WTC11 (cell line): ENCODE data around the gene CARD19.

Experiments
- CBFB ChIP-seq: sonication (generic); formaldehyde crosslinking; IDR thresholded peaks from 2 replicates; pipeline ENCODE4 v1.8.1; 2022; ENCODE audit warnings: mild to moderate bottlenecking, low read depth, missing genetic modification reagents
- FOXJ3 ChIP-seq: sonication (generic); formaldehyde crosslinking; IDR thresholded peaks from 2 replicates; pipeline ENCODE4 v1.9.0; 2021; ENCODE audit warnings: missing genetic modification reagents, mild to moderate bottlenecking, borderline replicate concordance
- FOXK1 ChIP-seq: sonication (generic); formaldehyde crosslinking; IDR thresholded peaks from 2 replicates; pipeline ENCODE4 v1.8.0; 2022; ENCODE audit warnings: mild to moderate bottlenecking, moderate library complexity, missing genetic modification reagents
- NFE2L1 ChIP-seq: sonication (generic); formaldehyde crosslinking; IDR thresholded peaks from 2 replicates; pipeline ENCODE4 v1.8.1; 2023; ENCODE audit warnings: missing genetic modification reagents
- SMAD4 ChIP-seq: sonication (generic); formaldehyde crosslinking; IDR thresholded peaks from 2 replicates; pipeline ENCODE4 v1.8.0; 2022; ENCODE audit warnings: mild to moderate bottlenecking, missing genetic modification reagents
- TEAD4 ChIP-seq: sonication (generic); formaldehyde crosslinking; IDR thresholded peaks from 2 replicates; pipeline ENCODE4 v1.8.0; 2022; ENCODE audit warnings: mild to moderate bottlenecking, missing genetic modification reagents
- ZNF423 ChIP-seq: fragments of 250-450 bp; sonication (Bioruptor Pico); IDR thresholded peaks from 2 replicates; pipeline ENCODE4 v2.1.2; 2022; ENCODE audit warnings: mild to moderate bottlenecking, moderate library complexity
- TF ChIP-seq, protein P1 (sequence below): fragments of 200-600 bp; IDR thresholded peaks from 2 replicates; pipeline ENCODE4 v1.8.0; 2022; ENCODE audit warnings: antibody characterized with exemption
- TF ChIP-seq, protein P2 (sequence below): sonication (generic); formaldehyde crosslinking; IDR thresholded peaks from 2 replicates; pipeline ENCODE4 v1.8.0; 2022; ENCODE audit warnings: mild to moderate bottlenecking, missing genetic modification reagents
- TF ChIP-seq, protein P3 (sequence below): fragments of 250-450 bp; sonication (Bioruptor Pico); IDR thresholded peaks from 2 replicates; pipeline ENCODE4 v2.1.2; 2022; ENCODE audit warnings: mild to moderate bottlenecking, moderate library complexity
- TF ChIP-seq, protein P4 (sequence below): sonication (generic); formaldehyde crosslinking; conservative IDR thresholded peaks from 2 replicates; pipeline ENCODE4 v1.8.1; 2023; ENCODE audit warnings: mild to moderate bottlenecking, low read depth, missing genetic modification reagents, moderate library complexity

DNA sequence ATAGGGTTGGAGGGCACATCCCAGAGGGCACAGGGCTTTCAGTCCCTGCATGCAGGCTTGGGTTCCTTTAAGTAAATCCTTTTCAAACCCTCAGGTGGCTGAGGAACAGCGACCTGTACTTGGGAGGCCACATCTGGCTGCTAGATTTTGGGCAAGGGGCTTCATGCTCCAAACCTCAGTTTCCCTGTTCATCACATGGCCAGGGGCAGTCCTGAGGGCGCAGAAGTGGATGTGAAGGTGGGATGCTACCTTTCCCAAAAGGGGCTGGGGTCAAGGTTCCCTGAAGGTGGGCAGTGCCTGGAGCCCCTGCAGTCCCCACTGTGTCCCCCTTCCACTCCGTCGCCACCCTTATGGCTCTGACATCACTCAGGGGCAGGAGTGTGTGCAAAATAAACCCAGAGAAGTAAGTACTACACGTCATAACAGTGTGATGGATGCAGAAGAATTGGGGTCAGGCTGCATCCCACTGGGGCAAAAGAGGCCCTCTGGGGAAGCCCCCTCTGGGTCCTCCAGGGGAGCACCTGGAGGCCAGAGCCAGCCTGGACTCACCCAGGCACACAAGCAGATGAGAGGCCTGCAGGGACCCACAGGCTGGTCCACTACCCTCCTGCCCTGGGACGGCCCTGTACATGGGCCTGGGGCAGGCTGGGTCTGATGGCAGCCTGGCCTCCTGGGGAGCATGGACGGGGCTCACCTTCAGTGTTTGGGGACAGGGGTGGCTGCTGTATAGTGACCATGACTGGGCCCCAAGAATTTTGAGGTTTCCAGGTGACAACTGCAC, 1.9 kb upstream of the CARD19 start:
- TF ChIP-seq, protein P1, sequence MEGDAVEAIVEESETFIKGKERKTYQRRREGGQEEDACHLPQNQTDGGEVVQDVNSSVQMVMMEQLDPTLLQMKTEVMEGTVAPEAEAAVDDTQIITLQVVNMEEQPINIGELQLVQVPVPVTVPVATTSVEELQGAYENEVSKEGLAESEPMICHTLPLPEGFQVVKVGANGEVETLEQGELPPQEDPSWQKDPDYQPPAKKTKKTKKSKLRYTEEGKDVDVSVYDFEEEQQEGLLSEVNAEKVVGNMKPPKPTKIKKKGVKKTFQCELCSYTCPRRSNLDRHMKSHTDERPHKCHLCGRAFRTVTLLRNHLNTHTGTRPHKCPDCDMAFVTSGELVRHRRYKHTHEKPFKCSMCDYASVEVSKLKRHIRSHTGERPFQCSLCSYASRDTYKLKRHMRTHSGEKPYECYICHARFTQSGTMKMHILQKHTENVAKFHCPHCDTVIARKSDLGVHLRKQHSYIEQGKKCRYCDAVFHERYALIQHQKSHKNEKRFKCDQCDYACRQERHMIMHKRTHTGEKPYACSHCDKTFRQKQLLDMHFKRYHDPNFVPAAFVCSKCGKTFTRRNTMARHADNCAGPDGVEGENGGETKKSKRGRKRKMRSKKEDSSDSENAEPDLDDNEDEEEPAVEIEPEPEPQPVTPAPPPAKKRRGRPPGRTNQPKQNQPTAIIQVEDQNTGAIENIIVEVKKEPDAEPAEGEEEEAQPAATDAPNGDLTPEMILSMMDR, result no peak
- TF ChIP-seq TEAD4 (no peak), ZNF423 (no peak), NFE2L1 (CRISPR knock-in tag) (no peak), SMAD4 (CRISPR knock-in tag) (no peak), FOXJ3 (CRISPR knock-in tag) (no peak), FOXK1 (CRISPR knock-in tag) (no peak), CBFB (no peak)
- TF ChIP-seq, protein P2, sequence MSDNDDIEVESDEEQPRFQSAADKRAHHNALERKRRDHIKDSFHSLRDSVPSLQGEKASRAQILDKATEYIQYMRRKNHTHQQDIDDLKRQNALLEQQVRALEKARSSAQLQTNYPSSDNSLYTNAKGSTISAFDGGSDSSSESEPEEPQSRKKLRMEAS (CRISPR knock-in tag), result no peak
- TF ChIP-seq, protein P3, sequence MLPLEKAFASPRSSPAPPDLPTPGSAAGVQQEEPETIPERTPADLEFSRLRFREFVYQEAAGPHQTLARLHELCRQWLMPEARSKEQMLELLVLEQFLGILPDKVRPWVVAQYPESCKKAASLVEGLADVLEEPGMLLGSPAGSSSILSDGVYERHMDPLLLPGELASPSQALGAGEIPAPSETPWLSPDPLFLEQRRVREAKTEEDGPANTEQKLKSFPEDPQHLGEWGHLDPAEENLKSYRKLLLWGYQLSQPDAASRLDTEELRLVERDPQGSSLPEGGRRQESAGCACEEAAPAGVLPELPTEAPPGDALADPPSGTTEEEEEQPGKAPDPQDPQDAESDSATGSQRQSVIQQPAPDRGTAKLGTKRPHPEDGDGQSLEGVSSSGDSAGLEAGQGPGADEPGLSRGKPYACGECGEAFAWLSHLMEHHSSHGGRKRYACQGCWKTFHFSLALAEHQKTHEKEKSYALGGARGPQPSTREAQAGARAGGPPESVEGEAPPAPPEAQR (CRISPR knock-in tag), result no peak
- TF ChIP-seq, protein P4, sequence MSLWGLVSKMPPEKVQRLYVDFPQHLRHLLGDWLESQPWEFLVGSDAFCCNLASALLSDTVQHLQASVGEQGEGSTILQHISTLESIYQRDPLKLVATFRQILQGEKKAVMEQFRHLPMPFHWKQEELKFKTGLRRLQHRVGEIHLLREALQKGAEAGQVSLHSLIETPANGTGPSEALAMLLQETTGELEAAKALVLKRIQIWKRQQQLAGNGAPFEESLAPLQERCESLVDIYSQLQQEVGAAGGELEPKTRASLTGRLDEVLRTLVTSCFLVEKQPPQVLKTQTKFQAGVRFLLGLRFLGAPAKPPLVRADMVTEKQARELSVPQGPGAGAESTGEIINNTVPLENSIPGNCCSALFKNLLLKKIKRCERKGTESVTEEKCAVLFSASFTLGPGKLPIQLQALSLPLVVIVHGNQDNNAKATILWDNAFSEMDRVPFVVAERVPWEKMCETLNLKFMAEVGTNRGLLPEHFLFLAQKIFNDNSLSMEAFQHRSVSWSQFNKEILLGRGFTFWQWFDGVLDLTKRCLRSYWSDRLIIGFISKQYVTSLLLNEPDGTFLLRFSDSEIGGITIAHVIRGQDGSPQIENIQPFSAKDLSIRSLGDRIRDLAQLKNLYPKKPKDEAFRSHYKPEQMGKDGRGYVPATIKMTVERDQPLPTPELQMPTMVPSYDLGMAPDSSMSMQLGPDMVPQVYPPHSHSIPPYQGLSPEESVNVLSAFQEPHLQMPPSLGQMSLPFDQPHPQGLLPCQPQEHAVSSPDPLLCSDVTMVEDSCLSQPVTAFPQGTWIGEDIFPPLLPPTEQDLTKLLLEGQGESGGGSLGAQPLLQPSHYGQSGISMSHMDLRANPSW (CRISPR knock-in tag), result no peak
